Measurements from ENCODE around the gene RPS2.
A peak's percentile ranks its signal among the peaks of the same experiment; 100 is the strongest.
"Not testable (repeated sequence)": the region's sequence is repeated elsewhere in the genome, so short reads cannot be mapped to it uniquely, and the experiment has no call there.

Gene RPS2

DNA sequence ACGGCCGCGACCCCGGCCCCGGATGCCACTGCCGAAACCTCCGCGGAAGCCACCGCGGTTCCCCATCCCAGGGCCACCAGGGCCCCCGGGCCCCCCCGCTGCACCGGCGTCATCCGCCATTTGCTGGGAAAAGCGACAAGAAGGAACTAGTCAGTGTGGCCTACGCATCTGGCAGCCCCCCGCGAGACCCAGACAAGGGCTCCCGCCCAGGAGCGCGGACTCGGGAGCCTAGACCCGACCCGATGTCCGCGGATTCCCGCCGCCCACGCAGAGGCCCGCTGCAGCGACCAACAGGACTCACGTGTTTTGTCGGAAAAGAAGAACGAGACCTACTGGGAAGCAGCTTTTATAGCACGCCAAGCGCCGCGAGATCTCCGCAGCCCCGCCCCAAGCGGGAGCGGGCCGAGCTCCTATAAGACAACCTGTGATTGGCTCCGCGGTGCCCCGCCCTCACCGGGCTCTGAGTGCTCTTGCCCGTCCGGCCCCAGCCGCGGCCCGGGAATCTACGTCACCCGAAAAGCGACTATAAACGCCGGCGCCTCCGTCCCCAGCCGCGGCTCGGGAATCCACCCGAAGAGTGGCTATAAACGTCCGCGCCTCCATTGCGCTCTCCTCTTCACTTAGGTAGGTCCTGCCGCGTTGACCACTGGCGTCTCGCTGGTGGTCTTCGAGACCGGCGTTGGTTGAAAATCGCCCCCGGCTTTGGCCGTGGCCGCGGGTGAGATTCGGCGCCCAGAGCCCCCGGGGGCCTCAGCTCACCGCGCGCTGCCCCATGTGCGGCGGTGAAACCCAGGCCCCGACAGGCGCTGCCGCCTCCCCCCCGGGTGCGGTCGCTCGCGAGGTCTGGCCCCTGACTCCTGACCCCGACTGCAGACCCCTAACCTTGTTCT lies at the start of gene RPS2:
Gene RPS2, minus strand, starts transcription at position 321 of the 890 bp plus-strand sequence. Its CDS starts 201 bp downstream, at position 120.
- peaks cover 62% of the 10 kb centered on the region for H3K36me3 ChIP-seq (ENCODE audit: insufficient read depth, insufficient read length, low read length)
- H3K9ac ChIP-seq (ENCODE audit: insufficient read length, low read depth) = peak within 1 kb of the TSS; percentile 100
- DNase-seq (ENCODE audit: low read depth, low spot score) = peak; percentile 98
- H3K9me3 ChIP-seq (ENCODE audit: insufficient read depth, low read length) = no peaks in the 10 kb centered on the region
- peaks cover 4% of the 10 kb centered on the region for H3K4me1 ChIP-seq (ENCODE audit: insufficient read depth, insufficient read length)
- TF ChIP-seq ZNF274 (IDR thresholded peaks at IDR 0.05; ENCODE audit: low read depth, low read length) (no peak), SUZ12 (IDR thresholded peaks at IDR 0.05; ENCODE audit: extremely low read depth, insufficient read depth, insufficient read length) (no peak)
- no peaks in the 10 kb centered on the region for H3K27me3 ChIP-seq (ENCODE audit: insufficient read depth, insufficient read length)
- peak within 1 kb of the TSS; percentile 90 for H3K4me3 ChIP-seq (ENCODE audit: insufficient read length, low read depth)

DNA sequence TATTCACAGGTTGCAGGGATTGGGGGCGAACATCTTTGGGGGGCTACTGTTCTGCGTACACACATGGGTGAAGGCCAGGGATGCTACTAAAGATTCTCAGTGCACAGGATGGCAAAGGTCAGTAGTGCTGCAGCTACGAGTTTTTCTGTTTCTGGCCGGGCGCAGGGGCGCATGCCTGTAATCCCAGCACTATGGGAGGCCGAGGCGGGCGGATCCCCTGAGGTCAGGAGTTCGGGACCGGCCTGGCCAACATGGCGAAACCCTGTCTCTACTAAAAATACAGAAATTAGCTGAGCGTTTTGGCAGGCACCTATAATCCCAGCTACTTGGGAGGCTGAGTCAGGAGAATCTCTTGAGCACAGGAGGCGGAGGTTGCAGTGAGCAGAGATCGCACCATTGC lies 48.9 kb upstream of the RPS2 start:
- DNase-seq (ENCODE audit: low read depth, low spot score) = no peak
- Histone ChIP-seq H3K36me3 (ENCODE audit: insufficient read depth, insufficient read length, low read length) (peaks cover 4% of the 10 kb centered on the region), H3K9me3 (ENCODE audit: insufficient read depth, low read length) (no peaks in the 10 kb centered on the region), H3K4me3 (ENCODE audit: insufficient read length, low read depth) (no peak overlapping the region), H3K9ac (ENCODE audit: insufficient read length, low read depth) (no peak overlapping the region), H3K27me3 (ENCODE audit: insufficient read depth, insufficient read length) (no peaks in the 10 kb centered on the region), H3K4me1 (ENCODE audit: insufficient read depth, insufficient read length) (peaks cover 6% of the 10 kb centered on the region)
- TF ChIP-seq ZNF274 (IDR thresholded peaks at IDR 0.05; ENCODE audit: low read depth, low read length) (no peak), YY1 (IDR thresholded peaks at IDR 0.05; ENCODE audit: insufficient read depth, insufficient read length) (no peak), SUZ12 (IDR thresholded peaks at IDR 0.05; ENCODE audit: extremely low read depth, insufficient read depth, insufficient read length) (no peak)

DNA sequence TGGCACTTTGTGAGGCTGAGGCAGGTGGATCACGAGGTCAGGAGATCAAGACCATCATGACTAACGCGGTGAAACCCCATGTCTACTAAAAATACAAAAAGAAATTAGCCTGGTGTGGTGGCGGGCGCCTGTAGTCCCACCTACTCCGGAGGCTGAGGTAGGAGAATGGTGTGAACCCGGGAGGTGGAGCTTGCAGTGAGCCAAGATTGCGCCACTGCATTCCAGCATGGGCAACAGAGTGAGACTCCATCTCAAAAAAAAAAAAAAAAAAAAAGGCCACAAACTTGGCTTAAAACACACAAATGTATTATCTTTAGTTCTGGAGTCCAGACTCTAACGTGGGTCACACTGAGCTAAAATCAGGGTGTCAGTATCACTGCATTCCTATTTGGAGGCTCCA lies 47.1 kb upstream of the RPS2 start:
- not testable (repeated sequence) for H3K9ac ChIP-seq (ENCODE audit: insufficient read length, low read depth); DNase-seq (ENCODE audit: low read depth, low spot score); H3K27me3 ChIP-seq (ENCODE audit: insufficient read depth, insufficient read length); H3K4me3 ChIP-seq (ENCODE audit: insufficient read length, low read depth); H3K9me3 ChIP-seq (ENCODE audit: insufficient read depth, low read length)
- Histone ChIP-seq H3K36me3 (ENCODE audit: insufficient read depth, insufficient read length, low read length) (peaks cover 22% of the 10 kb centered on the region), H3K4me1 (ENCODE audit: insufficient read depth, insufficient read length) (peaks cover 16% of the 10 kb centered on the region)

DNA sequence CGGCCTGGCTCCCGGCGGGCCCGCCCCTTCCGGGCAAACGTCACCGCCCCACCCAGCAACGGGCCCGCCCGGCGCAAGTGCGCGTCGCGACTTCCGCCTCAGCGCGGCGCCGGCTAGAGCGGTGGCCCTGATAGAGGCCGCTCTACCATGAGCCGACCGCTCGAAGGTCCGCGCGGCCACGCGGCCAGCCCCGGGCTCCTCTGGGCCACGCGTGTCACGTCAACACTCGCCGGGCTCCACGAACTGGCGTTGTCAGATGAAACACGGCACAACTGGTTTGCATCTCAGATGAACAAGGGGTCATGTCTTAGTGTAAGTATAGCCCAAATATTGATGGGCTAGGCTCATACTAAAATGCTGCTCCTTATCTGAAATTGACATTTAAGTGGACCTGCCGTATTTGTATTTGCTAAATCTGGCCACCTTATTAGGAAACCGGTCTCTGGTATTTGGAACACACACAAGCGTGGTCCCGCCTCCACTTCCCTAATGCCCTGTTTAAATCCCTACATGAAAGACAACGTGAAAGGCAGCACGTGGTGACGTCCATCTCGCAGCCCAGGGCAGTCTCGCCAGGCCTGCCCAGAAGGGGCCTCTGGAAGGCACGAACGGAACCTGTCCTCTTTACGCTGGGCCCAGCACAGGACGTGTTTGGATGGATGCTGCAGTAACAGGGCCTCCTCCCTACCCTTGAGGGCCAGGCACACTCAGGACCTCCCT lies 45.3 kb upstream of the RPS2 start, which contains the start of gene ZNF598:
Gene ZNF598, minus strand, starts transcription at position 31 of the 720 bp plus-strand sequence.
- DNase-seq (ENCODE audit: low read depth, low spot score) = peak; percentile 77
- Histone ChIP-seq H3K27me3 (ENCODE audit: insufficient read depth, insufficient read length) (no peaks in the 10 kb centered on the region), H3K9ac (ENCODE audit: insufficient read length, low read depth) (peak within 1 kb of the TSS; percentile 92), H3K4me1 (ENCODE audit: insufficient read depth, insufficient read length) (peaks cover 20% of the 10 kb centered on the region), H3K9me3 (ENCODE audit: insufficient read depth, low read length) (no peaks in the 10 kb centered on the region), H3K4me3 (ENCODE audit: insufficient read length, low read depth) (peak within 1 kb of the TSS; percentile 85), H3K36me3 (ENCODE audit: insufficient read depth, insufficient read length, low read length) (peaks cover 38% of the 10 kb centered on the region)
- TF ChIP-seq SUZ12 (IDR thresholded peaks at IDR 0.05; ENCODE audit: extremely low read depth, insufficient read depth, insufficient read length) (no peak), YY1 (IDR thresholded peaks at IDR 0.05; ENCODE audit: insufficient read depth, insufficient read length) (no peak), ZNF274 (IDR thresholded peaks at IDR 0.05; ENCODE audit: low read depth, low read length) (no peak)

DNA sequence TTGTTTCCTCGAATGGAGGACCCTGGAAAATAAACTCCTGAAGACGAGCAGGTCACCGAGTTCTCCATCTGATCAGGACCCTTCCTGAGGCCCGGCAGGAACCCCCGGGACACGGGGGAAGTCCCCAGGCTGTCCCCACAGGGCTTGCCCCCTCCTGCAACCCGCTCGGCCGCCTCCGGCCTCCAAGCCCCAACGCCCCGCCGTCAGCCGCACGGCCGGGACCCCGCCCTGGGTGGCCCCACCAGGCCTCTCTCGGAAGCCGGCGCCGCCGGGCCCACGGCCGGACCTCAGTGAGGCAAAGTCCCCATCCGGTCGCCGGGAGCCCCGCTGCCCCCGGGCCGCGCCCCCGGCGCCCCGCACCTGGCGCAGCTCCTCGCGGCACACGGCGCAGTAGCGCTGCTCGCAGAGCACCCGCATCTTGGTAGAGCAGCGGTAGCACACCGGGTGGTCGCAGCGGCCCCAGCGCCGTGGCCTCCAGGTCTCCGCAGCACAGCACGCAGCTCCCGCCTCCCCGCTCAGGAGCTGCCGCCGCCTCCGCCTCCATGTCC lies 44.6 kb upstream of the RPS2 start:
- peaks cover 27% of the 10 kb centered on the region for H3K4me1 ChIP-seq (ENCODE audit: insufficient read depth, insufficient read length)
- peak overlapping the region; percentile 76 for H3K4me3 ChIP-seq (ENCODE audit: insufficient read length, low read depth)
- DNase-seq (ENCODE audit: low read depth, low spot score) = no peak
- peaks cover 45% of the 10 kb centered on the region for H3K36me3 ChIP-seq (ENCODE audit: insufficient read depth, insufficient read length, low read length)
- no peaks in the 10 kb centered on the region for H3K27me3 ChIP-seq (ENCODE audit: insufficient read depth, insufficient read length)
- peak overlapping the region; percentile 92 for H3K9ac ChIP-seq (ENCODE audit: insufficient read length, low read depth)
- H3K9me3 ChIP-seq (ENCODE audit: insufficient read depth, low read length) = no peaks in the 10 kb centered on the region
- TF ChIP-seq YY1 (IDR thresholded peaks at IDR 0.05; ENCODE audit: insufficient read depth, insufficient read length) (no peak), SUZ12 (IDR thresholded peaks at IDR 0.05; ENCODE audit: extremely low read depth, insufficient read depth, insufficient read length) (no peak), ZNF274 (IDR thresholded peaks at IDR 0.05; ENCODE audit: low read depth, low read length) (no peak)

DNA sequence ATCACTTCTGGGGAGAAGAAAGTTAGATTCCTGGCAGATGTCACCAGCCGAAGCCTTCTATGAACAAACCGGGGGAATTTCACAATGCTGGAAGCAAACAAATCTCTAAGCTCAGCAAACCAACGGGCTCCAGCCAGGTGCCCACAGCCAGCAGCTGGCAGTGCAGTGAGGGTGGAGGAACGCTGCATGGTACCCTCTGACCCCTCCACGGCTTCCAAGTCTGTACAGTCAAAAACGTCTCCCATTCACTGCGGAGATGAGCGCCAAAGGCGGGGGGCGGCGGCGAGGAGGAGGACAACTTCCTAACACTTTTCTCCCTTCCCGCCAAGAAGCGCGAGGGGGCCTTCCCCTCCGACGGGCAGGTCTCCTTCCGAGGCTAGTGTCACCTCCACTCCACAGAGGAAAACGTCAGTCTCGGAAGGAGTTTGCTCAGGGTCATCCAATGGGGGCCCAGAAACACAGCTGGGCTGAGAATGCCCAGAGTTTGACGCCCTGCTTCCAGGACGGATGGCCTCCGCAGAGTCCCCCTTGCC lies 44.1 kb upstream of the RPS2 start:
- Histone ChIP-seq H3K4me1 (ENCODE audit: insufficient read depth, insufficient read length) (peaks cover 28% of the 10 kb centered on the region), H3K27me3 (ENCODE audit: insufficient read depth, insufficient read length) (no peaks in the 10 kb centered on the region), H3K9ac (ENCODE audit: insufficient read length, low read depth) (peak overlapping the region; percentile 92), H3K36me3 (ENCODE audit: insufficient read depth, insufficient read length, low read length) (peaks cover 45% of the 10 kb centered on the region), H3K4me3 (ENCODE audit: insufficient read length, low read depth) (peak overlapping the region; percentile 76), H3K9me3 (ENCODE audit: insufficient read depth, low read length) (no peaks in the 10 kb centered on the region)
- DNase-seq (ENCODE audit: low read depth, low spot score) = no peak
- no peak for TF ChIP-seq YY1 (IDR thresholded peaks at IDR 0.05; ENCODE audit: insufficient read depth, insufficient read length)
- no peak for TF ChIP-seq ZNF274 (IDR thresholded peaks at IDR 0.05; ENCODE audit: low read depth, low read length)
- TF ChIP-seq SUZ12 (IDR thresholded peaks at IDR 0.05; ENCODE audit: extremely low read depth, insufficient read depth, insufficient read length) = no peak
